GM19438 (cell line): Measurements from ENCODE around the gene QKI.

Experiments used
- ATAC-seq: cut with Tn5 transposase; IDR thresholded peaks from one replicate; pipeline ENCODE4 v1.9.1; 2021; ENCODE audit warnings: low read depth; ENCODE audit not compliant: unreplicated experiment

The QKI gene

GRCh38 chr6:163600781-163601180, 186.3 kb downstream of the QKI start:
- no peak for ATAC-seq

- ATAC-seq = no peak
Observed at GRCh38 chr6:163602851-163603250, 188.3 kb downstream of the QKI start.

DNA sequence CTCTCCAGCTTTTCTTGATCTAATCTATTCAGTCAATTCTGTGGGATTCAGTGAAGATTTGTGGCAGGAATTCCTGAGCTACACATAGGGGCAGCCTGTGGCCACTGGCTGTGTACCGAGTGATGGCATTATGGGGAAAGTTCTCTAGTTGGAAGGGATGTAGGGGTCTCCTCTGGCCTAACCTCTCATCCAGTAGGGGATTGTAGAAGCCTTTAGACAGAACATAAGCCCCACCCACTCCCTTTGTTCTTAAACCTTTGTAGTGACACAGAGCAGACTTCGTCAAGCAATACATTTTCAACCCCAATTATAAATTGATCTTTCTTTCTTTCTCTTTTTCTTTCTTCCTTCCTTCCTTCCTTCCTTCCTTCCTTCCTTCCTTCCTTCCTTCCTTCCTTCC, 188.9 kb downstream of the QKI start:
- ATAC-seq = no peak

DNA sequence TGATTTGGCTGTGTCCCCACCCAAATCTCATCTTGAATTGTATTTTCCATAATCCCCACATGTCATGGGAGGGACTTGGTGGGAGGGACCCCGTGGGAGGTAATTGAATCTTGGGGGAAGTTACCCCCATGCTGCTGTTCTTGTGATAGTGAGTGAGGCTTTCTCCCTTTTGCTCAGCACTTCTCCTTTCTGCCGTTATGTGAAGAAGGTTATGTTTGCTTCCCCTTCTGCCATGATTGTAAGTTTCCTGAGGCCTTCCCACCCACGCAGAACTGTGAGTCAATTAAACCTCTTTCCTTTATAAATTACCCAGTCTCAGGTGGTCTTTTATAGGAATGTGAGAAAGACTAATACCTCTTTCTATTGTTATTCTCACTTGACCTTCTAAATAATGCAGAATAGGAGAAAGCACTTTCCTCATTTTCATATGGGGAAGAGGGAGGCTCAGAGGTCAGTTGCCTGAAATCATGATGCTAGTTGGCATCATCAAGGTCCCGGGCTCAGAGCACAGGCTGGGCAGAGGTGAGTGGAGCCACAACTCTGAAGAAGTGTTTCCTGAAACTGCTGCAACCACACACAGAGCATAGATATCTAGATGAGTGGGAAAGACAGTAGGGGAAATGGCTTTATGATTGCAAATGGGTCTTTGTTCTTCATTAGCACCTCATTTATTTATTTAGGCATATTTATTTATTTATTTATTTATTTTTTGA, 191.0 kb downstream of the QKI start:
- ATAC-seq = no peak

GRCh38 chr6:163607792-163608191, 193.3 kb downstream of the QKI start:
- ATAC-seq = no peak

- no peak for ATAC-seq
Observed at GRCh38 chr6:163608204-163608644, 193.7 kb downstream of the QKI start.

DNA sequence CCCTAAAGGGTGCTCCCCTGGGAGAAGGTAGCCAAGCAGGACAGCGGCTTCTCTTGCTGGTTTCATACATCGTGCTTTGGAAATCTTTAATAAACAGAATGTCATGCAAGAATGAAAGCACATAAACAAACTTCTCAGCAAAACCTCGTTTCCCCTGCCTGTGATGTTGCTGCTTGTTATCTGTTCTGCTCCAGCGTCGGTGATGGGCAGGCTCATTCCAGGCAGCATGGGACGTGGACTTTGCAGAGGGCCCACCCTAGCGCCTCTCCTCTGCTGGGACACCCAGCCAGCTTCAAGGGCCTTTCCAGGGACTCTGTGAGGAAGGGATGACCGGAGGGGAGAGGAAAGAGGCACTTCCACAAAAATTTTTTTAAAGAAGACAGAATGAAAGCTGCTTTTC, 197.7 kb downstream of the QKI start:
- ATAC-seq = no peak

DNA sequence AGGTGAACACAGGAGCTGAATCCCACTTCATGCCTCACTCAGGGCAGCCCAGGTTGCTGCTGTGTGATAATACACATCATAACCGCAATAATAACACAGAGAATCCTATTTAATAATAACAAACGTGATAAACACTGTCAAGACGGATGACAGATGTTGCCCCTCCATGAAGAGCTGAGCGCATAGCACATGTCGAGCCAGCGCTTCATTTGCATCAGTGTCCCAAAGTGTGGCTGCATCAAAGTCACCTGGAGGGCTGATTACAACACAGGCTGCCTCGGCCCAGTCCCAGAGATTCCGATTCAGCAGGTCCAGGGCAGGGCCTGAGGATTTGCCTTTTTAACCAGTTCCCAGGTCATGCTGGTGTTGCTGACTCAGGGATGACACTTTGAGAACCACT, 198.5 kb downstream of the QKI start:
- no peak for ATAC-seq

- no peak for ATAC-seq
Observed at GRCh38 chr6:163613668-163614067, 199.2 kb downstream of the QKI start.

GRCh38 chr6:163616452-163616851, 201.9 kb downstream of the QKI start:
- ATAC-seq = no peak

DNA sequence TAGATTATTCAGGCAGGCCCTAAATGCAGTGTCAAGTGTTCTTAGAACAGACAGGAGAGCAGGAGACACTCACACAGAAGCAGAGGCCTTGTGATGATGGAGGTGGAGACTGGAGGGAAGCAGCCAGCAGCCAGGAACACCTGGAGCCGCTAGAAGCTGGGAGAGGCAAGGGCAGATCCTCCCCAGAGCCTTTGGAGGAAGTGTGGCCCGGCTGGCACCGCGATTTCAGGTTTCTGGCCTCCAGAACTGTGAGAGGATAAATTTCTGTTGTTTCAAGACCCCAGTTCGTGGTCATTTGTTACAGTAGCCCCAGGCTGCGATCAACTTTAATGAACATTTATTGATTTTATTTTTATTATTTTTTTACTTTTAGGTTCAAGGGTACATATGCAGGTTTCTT, 203.0 kb downstream of the QKI start:
- no peak for ATAC-seq

DNA sequence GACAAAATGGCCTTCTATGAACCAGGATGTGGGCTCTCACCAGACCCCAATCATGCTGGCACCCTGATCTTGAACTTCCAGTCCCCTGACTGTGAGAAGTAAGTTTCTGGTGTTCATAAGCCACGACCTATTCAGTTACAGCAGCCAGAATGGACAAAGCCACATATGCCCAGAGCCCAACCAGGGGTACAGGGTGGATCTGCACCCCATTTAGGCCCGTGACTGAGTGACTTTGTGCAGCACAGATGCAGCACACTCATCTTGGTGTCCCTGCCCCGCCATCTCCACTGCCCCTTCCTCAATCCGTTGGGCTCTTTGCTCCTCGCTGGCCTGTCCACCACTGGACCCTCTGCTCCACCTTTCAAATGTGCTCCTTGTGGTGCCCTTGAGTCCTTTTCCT, 205.6 kb downstream of the QKI start:
- ATAC-seq = no peak

- no peak for ATAC-seq
Observed at GRCh38 chr6:163620670-163621330, 206.3 kb downstream of the QKI start.

DNA sequence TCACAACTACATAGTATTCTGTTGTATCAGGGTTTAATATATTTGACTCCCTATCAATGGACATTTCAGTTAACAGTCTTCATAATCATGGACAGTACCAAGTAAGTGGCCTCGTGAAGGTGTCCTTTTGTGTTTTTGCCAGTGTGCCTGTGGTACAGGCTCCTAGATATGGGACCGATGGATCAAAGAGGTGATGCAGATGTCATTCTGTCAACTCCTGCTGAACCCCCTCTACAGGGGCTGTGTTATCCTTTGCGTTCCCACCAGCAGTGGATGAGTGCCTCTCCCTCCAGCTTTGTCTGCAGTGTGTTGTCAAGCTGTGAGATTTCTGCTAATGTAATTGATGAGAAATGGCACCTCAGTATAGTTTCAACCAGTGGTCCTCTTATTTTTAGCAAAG, 210.7 kb downstream of the QKI start:
- no peak for ATAC-seq

DNA sequence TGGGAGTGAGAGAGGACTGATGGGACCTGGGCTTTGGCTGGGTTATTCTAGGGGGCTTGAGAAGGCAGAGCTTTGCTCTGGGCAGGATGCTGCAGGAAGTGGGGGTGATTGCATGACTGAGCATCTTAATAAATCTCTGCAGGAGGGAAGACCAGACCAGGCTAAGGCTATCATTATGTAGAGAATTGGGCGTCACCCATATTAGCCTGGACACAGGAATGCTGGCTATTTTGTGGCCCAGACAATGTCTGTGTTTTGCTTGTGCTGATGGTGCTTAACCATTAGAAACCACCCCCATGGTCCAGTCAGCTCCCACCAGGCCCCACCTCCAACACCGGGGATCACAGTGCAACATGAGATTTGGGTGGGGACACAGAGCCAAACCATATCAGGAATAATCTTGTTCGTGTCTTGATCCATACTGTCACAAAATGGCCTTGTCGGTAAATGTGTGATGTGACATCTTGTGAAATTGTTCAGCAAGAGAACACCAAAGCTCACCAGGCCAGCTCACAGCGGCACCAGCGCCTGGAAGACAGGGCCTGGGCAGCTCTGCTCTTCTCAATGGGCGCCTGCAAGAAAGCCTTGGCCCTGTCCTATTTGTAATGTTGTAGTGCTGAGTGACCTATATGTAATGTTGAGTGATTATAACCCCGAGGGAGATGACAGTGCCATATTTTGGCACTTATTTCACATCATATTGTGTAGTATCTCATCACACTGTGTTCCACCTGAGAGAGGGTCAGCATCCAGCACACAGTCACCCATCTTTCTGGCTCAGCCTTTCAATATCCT, 211.8 kb downstream of the QKI start:
- no peak for ATAC-seq

- no peak for ATAC-seq
Observed at GRCh38 chr6:163627274-163628062, 212.9 kb downstream of the QKI start.
